HG03280 (cell line): ENCODE measurements around the gene GIT2.
A peak's percentile ranks its signal among the peaks of the same experiment; 100 is the strongest.
"Not testable (repeated sequence)": the region's sequence is repeated elsewhere in the genome, so short reads cannot be mapped to it uniquely, and the experiment has no call there.

Experiments
- ATAC-seq: cut with Tn5 transposase; IDR thresholded peaks from one replicate; pipeline ENCODE4 v1.9.1; 2021; ENCODE audit warnings: mild to moderate bottlenecking, moderate library complexity; ENCODE audit not compliant: unreplicated experiment

Gene GIT2

GRCh38 chr12:110005319-110005973 lies 9.3 kb upstream of the GIT2 start:
- ATAC-seq = no peak

GRCh38 chr12:110004598-110004997 lies 8.4 kb upstream of the GIT2 start:
- ATAC-seq = peak; percentile 54

GRCh38 chr12:110002676-110003515 lies 6.7 kb upstream of the GIT2 start:
- ATAC-seq = no peak

- ATAC-seq = no peak
Measured at GRCh38 chr12:110001596-110001995, 5.4 kb upstream of the GIT2 start.

GRCh38 chr12:109999983-110000505 lies 3.9 kb upstream of the GIT2 start:
- ATAC-seq = no peak

- ATAC-seq = no peak
Measured at GRCh38 chr12:109999649-109999971, 3.4 kb upstream of the GIT2 start.

- ATAC-seq = peak; percentile 55
Measured at GRCh38 chr12:109998904-109999648, 2.9 kb upstream of the GIT2 start, which contains the start of gene ANKRD13A. ANKRD13A (plus strand) TSS chr12:109999430; CDS start chr12:109999689, 259 bp downstream.

- ATAC-seq = no peak
Measured at GRCh38 chr12:109998241-109998903, 2.2 kb upstream of the GIT2 start.

GRCh38 chr12:109997393-109997792 lies 1.2 kb upstream of the GIT2 start:
- ATAC-seq = no peak

GRCh38 chr12:109996483-109996853 lies 300 bp upstream of the GIT2 start:
- ATAC-seq = no peak

GRCh38 chr12:109995361-109995685 lies 845 bp downstream of the GIT2 start:
- ATAC-seq = no peak

GRCh38 chr12:109994401-109995175 lies 1.6 kb downstream of the GIT2 start:
- ATAC-seq = no peak

GRCh38 chr12:109993091-109993490 lies 3.1 kb downstream of the GIT2 start:
- no peak for ATAC-seq

GRCh38 chr12:109991586-109991985 lies 4.6 kb downstream of the GIT2 start:
- no peak for ATAC-seq

- ATAC-seq = no peak
Measured at GRCh38 chr12:109989380-109989779, 6.8 kb downstream of the GIT2 start.

GRCh38 chr12:109988903-109989302 lies 7.3 kb downstream of the GIT2 start:
- ATAC-seq = no peak

GRCh38 chr12:109988274-109988673 lies 7.9 kb downstream of the GIT2 start:
- no peak for ATAC-seq

GRCh38 chr12:109987615-109988014 lies 8.6 kb downstream of the GIT2 start:
- no peak for ATAC-seq

- not testable (repeated sequence) for ATAC-seq
Measured at GRCh38 chr12:109986236-109986635, 9.9 kb downstream of the GIT2 start.

- no peak for ATAC-seq
Measured at GRCh38 chr12:109983432-109984142, 12.6 kb downstream of the GIT2 start.
